ENCODE measurements around the gene CLSTN2. TPM values are rescaled to one million over a fixed set of nuclear protein-coding genes. Genes with fewer than 3 reads are reported as not detected.

Gene CLSTN2
- total and polyA plus RNA-seq, 2 of the 4 experiments (the other 2 are of a cell fraction), result under 0.01 to 0.07 TPM

- H2AK5ac ChIP-seq (ENCODE audit: low read depth, low read length), result no peak overlapping the region
- H3K18ac ChIP-seq (ENCODE audit: low read depth, low read length), result no peak overlapping the region
- intact Hi-C loops (cut with micrococcal nuclease), result no loop called here
- no peak overlapping the region for H4K5ac ChIP-seq (ENCODE audit: low read depth, low read length)
- H3K4ac ChIP-seq (ENCODE audit: low read depth, low read length), result no peak overlapping the region
- in situ Hi-C loops (cut with MboI; ENCODE audit: low sequenced_read_pairs), result no loop called here
- H3K14ac ChIP-seq (replicated peaks; ENCODE audit: low read depth, low read length), result no peak overlapping the region
- H3K27ac ChIP-seq (ENCODE audit: insufficient read depth, low read length), result no peak overlapping the region
- no peaks in the 10 kb centered on the region for H3K27me3 ChIP-seq (ENCODE audit: control insufficient read depth, insufficient read depth, low read length)
- ChIA-PET POLR2A (ENCODE audit: unreplicated experiment) (no interaction called here), CTCF (no interaction called here)
- H3K23ac ChIP-seq (ENCODE audit: low read depth, low read length), result no peak overlapping the region
- no peak overlapping the region for H4K8ac ChIP-seq (ENCODE audit: low read depth in 2 of 2, low read length in 2 of 2)
- WGBS, 2 experiments (ENCODE audit: extremely low coverage in 2 of 2, insufficient read length in 1 of 2), result no CpG with 5 or more reads among the region's 6 CpGs
- no peaks in the 10 kb centered on the region for H3K79me1 ChIP-seq (ENCODE audit: low read depth in 1 of 2, low read length in 2 of 2)
- ATAC-seq (ENCODE audit: low read depth) (no peak), DNase-seq (no peak)
- no peak overlapping the region for H2AFZ ChIP-seq (replicated peaks; ENCODE audit: low read length, poor library complexity)
- dilution Hi-C loops (cut with HindIII; ENCODE audit: low sequenced_read_pairs, unreplicated experiment), result no loop called here
- H4K20me1 ChIP-seq (ENCODE audit: insufficient read depth, low read length), result no peaks in the 10 kb centered on the region
- H4K91ac ChIP-seq (ENCODE audit: insufficient read depth, low read depth, low read length), result no peak overlapping the region
- TF ChIP-seq NFE2L2 (IDR thresholded peaks at IDR 0.05; ENCODE audit: low read depth, low read length) (no peak), SMC3 (IDR thresholded peaks at IDR 0.05; ENCODE audit: low read depth, low read length) (no peak), CHD1 (IDR thresholded peaks at IDR 0.05; ENCODE audit: low read depth, low read length) (no peak), RFX5 (IDR thresholded peaks at IDR 0.05; ENCODE audit: low read depth, low read length) (no peak), MXI1 (IDR thresholded peaks at IDR 0.05; ENCODE audit: borderline replicate concordance, low read depth, low read length) (no peak), POLR2A (IDR thresholded peaks at IDR 0.05; ENCODE audit: low read depth, low read length) (no peak), RAD21 (IDR thresholded peaks at IDR 0.05; ENCODE audit: low read length) (no peak), FOS (IDR thresholded peaks at IDR 0.05; ENCODE audit: low read depth, low read length) (no peak), USF2 (IDR thresholded peaks at IDR 0.05; ENCODE audit: low read depth, low read length) (no peak), CEBPB (IDR thresholded peaks at IDR 0.05; ENCODE audit: low read depth, low read length) (no peak), MAZ (IDR thresholded peaks at IDR 0.05; ENCODE audit: borderline replicate concordance, low read depth, low read length) (no peak), MAFK (IDR thresholded peaks at IDR 0.05; ENCODE audit: low read depth, low read length) (no peak)
- TF ChIP-seq, protein P1, sequence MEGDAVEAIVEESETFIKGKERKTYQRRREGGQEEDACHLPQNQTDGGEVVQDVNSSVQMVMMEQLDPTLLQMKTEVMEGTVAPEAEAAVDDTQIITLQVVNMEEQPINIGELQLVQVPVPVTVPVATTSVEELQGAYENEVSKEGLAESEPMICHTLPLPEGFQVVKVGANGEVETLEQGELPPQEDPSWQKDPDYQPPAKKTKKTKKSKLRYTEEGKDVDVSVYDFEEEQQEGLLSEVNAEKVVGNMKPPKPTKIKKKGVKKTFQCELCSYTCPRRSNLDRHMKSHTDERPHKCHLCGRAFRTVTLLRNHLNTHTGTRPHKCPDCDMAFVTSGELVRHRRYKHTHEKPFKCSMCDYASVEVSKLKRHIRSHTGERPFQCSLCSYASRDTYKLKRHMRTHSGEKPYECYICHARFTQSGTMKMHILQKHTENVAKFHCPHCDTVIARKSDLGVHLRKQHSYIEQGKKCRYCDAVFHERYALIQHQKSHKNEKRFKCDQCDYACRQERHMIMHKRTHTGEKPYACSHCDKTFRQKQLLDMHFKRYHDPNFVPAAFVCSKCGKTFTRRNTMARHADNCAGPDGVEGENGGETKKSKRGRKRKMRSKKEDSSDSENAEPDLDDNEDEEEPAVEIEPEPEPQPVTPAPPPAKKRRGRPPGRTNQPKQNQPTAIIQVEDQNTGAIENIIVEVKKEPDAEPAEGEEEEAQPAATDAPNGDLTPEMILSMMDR (conservative IDR thresholded peaks at IDR 0.05; ENCODE audit: low read depth, low read length), result no peak
- no peak overlapping the region for H2AK9ac ChIP-seq (replicated peaks; ENCODE audit: low read depth, low read length, poor library complexity)
- no peak overlapping the region for H3K4me3 ChIP-seq (ENCODE audit: insufficient read depth, low read depth, low read length)
- H2BK15ac ChIP-seq (ENCODE audit: low read depth, low read length), result no peak overlapping the region
- BruUV-seq (replicated peaks), result no TSS peak
- H2BK120ac ChIP-seq (ENCODE audit: low read depth, low read length), result no peak overlapping the region
- no peaks in the 10 kb centered on the region for H3K36me3 ChIP-seq (ENCODE audit: control insufficient read depth, insufficient read depth, low read length)
- no peak overlapping the region for H3K56ac ChIP-seq (ENCODE audit: extremely low read depth, insufficient read depth, low read length)
- H2BK5ac ChIP-seq (ENCODE audit: low read depth, low read length, poor library complexity, severe bottlenecking), result no peak overlapping the region
- no peak overlapping the region for H2BK20ac ChIP-seq (ENCODE audit: low read depth, low read length)
- no peak overlapping the region for H3K9ac ChIP-seq (ENCODE audit: low read depth, low read length)
- H3K4me2 ChIP-seq (ENCODE audit: low read depth, low read length), result no peak overlapping the region
- no peaks in the 10 kb centered on the region for H3K9me3 ChIP-seq (ENCODE audit: control insufficient read depth, insufficient read depth, low read length)
- H3K9me1 ChIP-seq (ENCODE audit: insufficient read depth, low read length), result no peaks in the 10 kb centered on the region
- no peaks in the 10 kb centered on the region for H3K4me1 ChIP-seq (ENCODE audit: control insufficient read depth, insufficient read depth, low read length)
These were observed 512.2 kb downstream of the CLSTN2 start for GRCh38 chr3:140447136-140447535.

Measured in IMR-90 (cell line).